GM06990 (cell line): ENCODE results near the gene PHAF1.

Source experiments
- DNase-seq: peaks from one replicate; pipeline ENCODE4 v3.0.0-alpha.2; 2011; ENCODE audit not compliant: insufficient read length; ENCODE audit errors: extremely low read depth
- H3K27me3 ChIP-seq: replicated peaks from 2 replicates; pipeline ENCODE4 v1.6.0; 2011; ENCODE audit warnings: low read length; ENCODE audit not compliant: control insufficient read depth, insufficient read depth
- H3K36me3 ChIP-seq: 2 replicates; pipeline ENCODE4 v1.5.1; 2011; ENCODE audit warnings: low read length; ENCODE audit not compliant: control insufficient read depth, insufficient read depth
- H3K4me3 ChIP-seq: replicated peaks from 2 replicates; pipeline ENCODE4 v1.5.1; 2011; ENCODE audit warnings: low read depth, mild to moderate bottlenecking, control low read depth, low read length
- TF ChIP-seq, protein P1 (sequence below): IDR thresholded peaks from 2 replicates; pipeline ENCODE4 v1.5.1; 2011; ENCODE audit warnings: low read length, control low read depth, mild to moderate bottlenecking, inconsistent platforms; ENCODE audit not compliant: insufficient read depth, poor library complexity, severe bottlenecking

Gene PHAF1

DNA sequence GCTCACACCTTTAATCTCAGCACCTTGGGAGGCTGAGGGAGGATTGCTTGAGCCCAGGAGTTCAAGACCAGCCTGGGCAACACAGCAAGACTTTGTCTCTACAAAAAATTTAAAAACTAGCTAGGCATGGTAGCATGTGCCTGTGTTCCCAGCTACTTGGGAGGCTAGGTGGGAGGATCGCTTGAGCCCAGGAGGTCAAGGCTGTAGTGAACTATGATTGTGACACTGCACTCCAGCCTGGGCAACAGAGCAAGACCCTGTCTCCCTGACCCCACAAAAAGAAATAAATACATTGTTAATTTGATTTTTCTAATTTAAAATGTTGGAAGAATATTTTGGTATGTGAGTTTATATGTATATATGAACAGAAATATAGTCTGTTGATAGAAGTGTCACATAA, 22.4 kb upstream of the PHAF1 start:
- Histone ChIP-seq H3K4me3 (no peak overlapping the region), H3K36me3 (peaks cover 2% of the 10 kb centered on the region; the same call in 1 of the 2 replicates), H3K27me3 (no peaks in the 10 kb centered on the region)
- DNase-seq: no peak
- TF ChIP-seq, protein P1, sequence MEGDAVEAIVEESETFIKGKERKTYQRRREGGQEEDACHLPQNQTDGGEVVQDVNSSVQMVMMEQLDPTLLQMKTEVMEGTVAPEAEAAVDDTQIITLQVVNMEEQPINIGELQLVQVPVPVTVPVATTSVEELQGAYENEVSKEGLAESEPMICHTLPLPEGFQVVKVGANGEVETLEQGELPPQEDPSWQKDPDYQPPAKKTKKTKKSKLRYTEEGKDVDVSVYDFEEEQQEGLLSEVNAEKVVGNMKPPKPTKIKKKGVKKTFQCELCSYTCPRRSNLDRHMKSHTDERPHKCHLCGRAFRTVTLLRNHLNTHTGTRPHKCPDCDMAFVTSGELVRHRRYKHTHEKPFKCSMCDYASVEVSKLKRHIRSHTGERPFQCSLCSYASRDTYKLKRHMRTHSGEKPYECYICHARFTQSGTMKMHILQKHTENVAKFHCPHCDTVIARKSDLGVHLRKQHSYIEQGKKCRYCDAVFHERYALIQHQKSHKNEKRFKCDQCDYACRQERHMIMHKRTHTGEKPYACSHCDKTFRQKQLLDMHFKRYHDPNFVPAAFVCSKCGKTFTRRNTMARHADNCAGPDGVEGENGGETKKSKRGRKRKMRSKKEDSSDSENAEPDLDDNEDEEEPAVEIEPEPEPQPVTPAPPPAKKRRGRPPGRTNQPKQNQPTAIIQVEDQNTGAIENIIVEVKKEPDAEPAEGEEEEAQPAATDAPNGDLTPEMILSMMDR: no peak

DNA sequence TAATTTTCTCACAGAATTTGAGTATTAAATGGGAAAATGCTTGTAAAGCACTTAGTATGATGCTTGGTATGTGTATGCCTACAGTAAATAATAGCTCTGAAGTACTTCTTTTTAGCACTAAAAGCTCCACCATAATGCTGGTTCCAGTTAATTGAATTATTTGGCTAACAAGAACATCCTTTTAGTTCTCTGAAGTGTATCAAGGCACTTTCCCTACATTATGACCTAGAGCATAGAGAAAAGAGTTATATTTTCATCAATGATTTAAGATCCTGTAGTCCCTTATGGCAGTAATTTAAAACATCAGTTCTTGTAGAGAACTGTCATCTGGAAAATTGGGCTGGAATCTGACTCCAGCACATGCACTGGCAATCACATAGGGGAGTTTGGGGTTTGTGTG, 21.9 kb upstream of the PHAF1 start:
- TF ChIP-seq, protein P1: no peak
- no peak for DNase-seq
- Histone ChIP-seq H3K4me3 (no peak overlapping the region), H3K36me3 (peaks cover 2% of the 10 kb centered on the region), H3K27me3 (no peaks in the 10 kb centered on the region)

DNA sequence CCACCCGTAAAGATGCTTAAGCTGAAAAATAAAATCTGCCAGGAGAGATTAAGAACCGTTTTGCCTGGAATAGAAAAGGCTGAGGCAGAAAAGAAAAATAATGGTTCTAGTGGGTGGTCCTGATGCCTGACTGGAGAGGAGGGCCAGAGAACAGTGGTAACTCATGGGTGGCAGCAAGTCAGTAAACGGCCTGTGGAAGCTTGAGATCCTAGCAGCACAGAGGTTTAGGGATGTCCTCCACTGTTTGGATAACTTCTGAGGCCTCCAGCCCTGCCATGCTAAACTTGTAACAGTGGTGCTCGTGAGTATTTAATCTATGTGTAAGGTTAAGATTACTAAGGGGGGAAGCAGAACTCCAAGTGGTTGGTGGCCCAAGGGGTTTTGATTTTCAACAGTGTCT, 21.2 kb upstream of the PHAF1 start:
- TF ChIP-seq, protein P1: no peak
- Histone ChIP-seq H3K36me3 (peaks cover 3% of the 10 kb centered on the region), H3K27me3 (no peaks in the 10 kb centered on the region), H3K4me3 (no peak overlapping the region)
- no peak for DNase-seq

DNA sequence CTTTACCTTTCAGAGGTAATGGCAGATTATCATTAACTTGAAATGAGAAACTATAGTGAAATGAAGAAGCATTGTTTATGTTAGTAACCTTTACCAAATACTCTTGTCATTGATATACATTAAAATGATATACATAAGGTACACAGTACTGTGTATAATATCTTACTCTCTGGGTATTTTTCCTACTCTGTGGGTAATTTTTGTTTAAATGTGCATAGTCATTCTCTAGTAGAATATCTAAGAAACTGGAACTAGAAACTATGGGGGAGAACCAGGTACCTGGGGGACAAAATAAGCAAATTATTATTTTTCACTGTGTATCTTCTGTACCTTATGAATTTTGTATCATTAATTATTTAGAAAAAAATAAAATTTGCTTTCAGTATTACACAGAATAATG, 20.6 kb upstream of the PHAF1 start:
- TF ChIP-seq, protein P1: no peak
- Histone ChIP-seq H3K27me3 (no peaks in the 10 kb centered on the region), H3K36me3 (peaks cover 3% of the 10 kb centered on the region), H3K4me3 (no peak overlapping the region)
- no peak for DNase-seq

DNA sequence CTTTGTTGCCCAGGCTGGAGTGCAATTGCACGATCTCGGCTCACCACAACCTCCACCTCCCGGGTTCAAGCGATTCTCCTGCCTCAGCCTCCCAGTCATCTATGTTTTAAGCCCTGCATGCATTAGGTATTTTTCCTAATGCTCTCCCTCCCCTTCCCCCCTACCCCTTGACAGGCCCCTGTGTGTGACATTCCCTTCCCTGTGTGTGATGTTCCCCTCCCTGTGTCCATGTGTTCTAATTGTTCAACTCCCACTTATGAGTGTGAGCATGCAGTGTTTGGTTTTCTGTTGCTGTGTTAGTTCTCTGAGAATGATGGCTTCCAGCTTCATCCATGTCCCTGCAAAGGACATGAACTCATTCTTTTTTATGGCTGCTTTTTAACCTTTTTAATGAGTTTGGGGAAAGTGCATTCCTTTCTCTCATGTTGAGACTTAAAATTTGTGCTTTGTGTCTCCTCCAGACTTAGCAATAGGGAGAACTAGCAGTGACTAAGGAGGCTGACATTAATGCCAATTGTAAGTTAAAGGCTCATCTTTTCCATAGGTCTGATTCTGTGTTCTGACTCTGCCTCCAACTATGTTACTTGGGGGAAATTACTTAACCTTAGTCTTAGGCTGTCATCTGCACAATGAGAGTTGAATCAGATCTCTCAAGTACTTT, 17.7 kb upstream of the PHAF1 start:
- Histone ChIP-seq H3K4me3 (no peak overlapping the region), H3K36me3 (peaks cover 3% of the 10 kb centered on the region), H3K27me3 (no peaks in the 10 kb centered on the region)
- TF ChIP-seq, protein P1: no peak
- no peak for DNase-seq
